ENCODE results near the gene PRRX2.

DNA sequence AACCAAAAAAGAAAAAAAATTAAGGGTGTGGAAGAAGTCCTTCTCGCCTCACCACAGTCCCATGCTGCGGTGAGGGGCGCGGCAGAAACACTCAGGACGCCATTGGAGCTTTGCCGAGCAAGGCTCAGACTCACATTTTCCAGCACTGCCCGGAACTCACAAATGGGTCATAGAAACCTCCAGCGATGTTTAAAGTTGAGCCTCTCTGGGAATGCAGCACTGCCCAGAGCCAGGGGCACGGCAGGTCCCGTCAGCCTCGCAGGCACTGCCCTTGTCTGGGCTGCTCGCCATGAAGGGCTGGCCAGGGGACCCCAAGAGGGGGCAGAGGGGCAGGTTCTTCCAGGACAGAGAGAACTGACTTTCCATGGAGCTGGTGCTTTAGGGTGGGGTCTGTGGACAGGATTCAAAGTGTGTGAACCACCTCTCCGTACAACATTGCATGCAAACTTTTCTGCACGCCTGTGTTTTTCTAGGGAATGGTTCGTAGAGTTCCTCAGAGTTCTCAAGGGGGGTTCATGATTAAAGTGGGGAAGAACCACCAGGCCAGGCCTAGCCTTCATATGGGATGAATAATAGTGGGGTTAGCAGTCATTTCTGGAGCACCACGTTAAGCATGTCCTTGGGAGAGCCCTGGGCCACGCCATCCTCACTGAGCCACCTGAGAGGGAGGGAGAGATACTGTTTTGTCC is 38.4 kb downstream of the PRRX2 start:
- TF ChIP-seq CTCF (IDR thresholded peaks at IDR 0.05) (no peak), EZH2 (IDR thresholded peaks at IDR 0.05; ENCODE audit: borderline replicate concordance, insufficient read depth, low read depth, low read length, poor library complexity, severe bottlenecking) (no peak)
